HepG2 (cell line): ENCODE data around the gene MAPK14. TPM values are rescaled to one million over a fixed set of nuclear protein-coding genes. Genes with fewer than 3 reads are reported as not detected.

Experiments
- ATAC-seq: fragments of 200-7000 bp; cut with Tn5 transposase; 3 replicates; pipeline ENCODE4 v1.9.1; 2020; ENCODE audit warnings: mild to moderate bottlenecking, moderate library complexity
- BruUV-seq: library from RNA; stranded (reverse); fragments of 400-500 nt; replicated peaks from 2 replicates; lab custom pipeline; 2021; lab: Mats Ljungman, UMichigan
- CTCF ChIA-PET: fragments of 300-600 bp; formaldehyde crosslinking; extraction: SDS; loops from one replicate; lab custom pipeline; 2021; ENCODE audit warnings: low total read pairs, inconsistent platforms, low intra/inter-chr PET ratio; lab: Yijun Ruan, JAX
- POLR2A ChIA-PET: fragments of 350-600 bp; sonication (Branson Sonifier 250); formaldehyde crosslinking; loops from one replicate; lab custom pipeline; 2020; ENCODE audit warnings: antibody characterized with exemption, inconsistent platforms; lab: Yijun Ruan, JAX
- DNase-seq: peaks from one replicate; pipeline ENCODE4 v3.0.0-alpha.2; 2015; ENCODE audit warnings: low spot score
- FAIRE-seq: peaks from 3 replicates; lab custom pipeline; 2011; peaks lifted over from hg19 to GRCh38; lab: Jason Lieb, UNC
- H2AFZ ChIP-seq: one replicate; pipeline ENCODE4 v1.6.1; 2011; ENCODE audit warnings: low read length, inconsistent platforms
- H3K27ac ChIP-seq: fragments of 300-600 bp; 3 replicates; pipeline ENCODE4 v1.8.0; 2011; ENCODE audit warnings: mixed run types, mild to moderate bottlenecking, mixed read lengths, low read length, inconsistent platforms; ENCODE audit not compliant: insufficient read depth; ENCODE audit errors: extremely low read length
- H3K27me3 ChIP-seq, 2 experiments: fragments of 200-600 bp in 1 of 2; 2 replicates in 1 of 2; 3 replicates in 1 of 2; pipeline versions ENCODE4 v1.6.0 to v1.8.0; 2011; ENCODE audit warnings: low read length in 2 of 2, mild to moderate bottlenecking in 2 of 2, moderate library complexity in 2 of 2, inconsistent platforms in 1 of 2; ENCODE audit not compliant: insufficient read depth in 2 of 2, control insufficient read depth in 1 of 2
- H3K36me3 ChIP-seq, 2 experiments: fragments of 200-600 bp in 1 of 2; replicated peaks in 1 of 2; 2 replicates in 1 of 2; 3 replicates in 1 of 2; pipeline versions ENCODE4 v1.5.1 to v1.8.0; 2011; ENCODE audit warnings: low read length in 2 of 2, inconsistent platforms in 1 of 2; ENCODE audit not compliant: insufficient read depth in 2 of 2, control insufficient read depth in 1 of 2
- H3K4me1 ChIP-seq: 2 replicates; pipeline ENCODE4 v1.5.1; 2012; ENCODE audit warnings: low read length, inconsistent platforms; ENCODE audit not compliant: insufficient read depth
- H3K4me2 ChIP-seq: 2 replicates; pipeline ENCODE4 v1.6.0; 2011; ENCODE audit warnings: low read depth, low read length, inconsistent platforms
- H3K4me3 ChIP-seq, 3 experiments: fragments of 200-600 bp in 1 of 3; sonication (generic), shearing (Covaris generic) in 1 of 3; replicated peaks in 1 of 3; 2 replicates each; pipeline ENCODE4 v1.5.1; 2011 to 2016; ENCODE audit warnings: low read length in 3 of 3, inconsistent platforms in 2 of 3, low read depth in 2 of 3, mild to moderate bottlenecking in 2 of 3, control low read depth in 1 of 3, mixed read lengths in 1 of 3; ENCODE audit not compliant: insufficient read depth in 1 of 3
- H3K79me2 ChIP-seq: one replicate; pipeline ENCODE4 v1.6.1; 2011; ENCODE audit warnings: low read length, inconsistent platforms; ENCODE audit not compliant: insufficient read depth
- H3K9ac ChIP-seq: 2 replicates; pipeline ENCODE4 v1.6.0; 2011; ENCODE audit warnings: mild to moderate bottlenecking, low read depth, low read length, inconsistent platforms; ENCODE audit not compliant: insufficient read depth
- H3K9me3 ChIP-seq: 2 replicates; pipeline ENCODE4 v1.5.1; 2012; ENCODE audit warnings: mild to moderate bottlenecking, low read length
- H4K20me1 ChIP-seq: 2 replicates; pipeline ENCODE4 v1.6.0; 2011; ENCODE audit warnings: inconsistent platforms, mild to moderate bottlenecking, low read length, moderate library complexity; ENCODE audit not compliant: insufficient read depth
- JARID2 ChIP-seq: sonication (generic); formaldehyde crosslinking; IDR thresholded peaks from 2 replicates; pipeline ENCODE4 v1.8.1; 2023; ENCODE audit warnings: missing genetic modification reagents, inconsistent platforms; ENCODE audit not compliant: insufficient replicate concordance
- RFX1 ChIP-seq: fragments of 450-650 bp; IDR thresholded peaks from 2 replicates; pipeline ENCODE4 v1.6.1; 2017
- WGBS: methylation state at CpG from one replicate; pipeline ENCODE4 v1.1.6; 2017; ENCODE audit warnings: low lambda C conversion rate; 5-methylcytosine and 5-hydroxymethylcytosine counted together
- in situ Hi-C: cut with HindIII; loops from 2 replicates; pipeline ENCODE4 v1.10.0; 2017; ENCODE audit warnings: low pct_unique_long_range_greater_than_20kb; ENCODE audit not compliant: extremely low pct_ligation_motif_present
- intact Hi-C: fragments of 100-400 bp; cut with micrococcal nuclease; formaldehyde crosslinking; loops from one replicate; pipeline ENCODE4 v1.10.0; 2022; ENCODE audit not compliant: unreplicated experiment
- polyA plus RNA-seq, 8 experiments: library from polyadenylated mRNA; depleted of rRNA in 3 of 8; stranded (reverse) in 7 of 8; unstranded in 1 of 8; fragments of >200 nt; fragmentation: Illumina TruSeq in 4 of 8; extraction: Trizol in 4 of 8; gene quantifications; 2 replicates each; pipeline versions ENCODE4 v1.2.1 to v1.2.3, GENCODE V29; 2011 to 2016; ENCODE audit warnings: low read depth in 4 of 8, missing spikeins in 1 of 8, mixed read lengths in 1 of 8; ENCODE audit not compliant: insufficient read depth in 1 of 8
- total RNA-seq, 5 experiments: library from RNA; depleted of rRNA; stranded (reverse); fragments of >200 nt; fragmentation: Illumina TruSeq; extraction: Trizol; gene quantifications; 2 replicates each; pipeline ENCODE4 v1.2.3, GENCODE V29; 2016; ENCODE audit warnings: low read depth in 1 of 5
- TF ChIP-seq, protein P1 (sequence below): sonication (generic); formaldehyde crosslinking; IDR thresholded peaks from 2 replicates; pipeline ENCODE4 v1.4.0; 2020; ENCODE audit warnings: low read depth, missing genetic modification reagents
- TF ChIP-seq, protein P2 (sequence below): sonication (generic); formaldehyde crosslinking; IDR thresholded peaks from 2 replicates; pipeline ENCODE4 v1.9.0; 2022; ENCODE audit warnings: low read depth, missing genetic modification reagents

MAPK14 gene
- total and polyA plus RNA-seq, 2 of the 13 experiments (the other 11 are each of a cell fraction or from before 2014, with no cell fraction given) = 66.3 to 67.3 TPM

DNA sequence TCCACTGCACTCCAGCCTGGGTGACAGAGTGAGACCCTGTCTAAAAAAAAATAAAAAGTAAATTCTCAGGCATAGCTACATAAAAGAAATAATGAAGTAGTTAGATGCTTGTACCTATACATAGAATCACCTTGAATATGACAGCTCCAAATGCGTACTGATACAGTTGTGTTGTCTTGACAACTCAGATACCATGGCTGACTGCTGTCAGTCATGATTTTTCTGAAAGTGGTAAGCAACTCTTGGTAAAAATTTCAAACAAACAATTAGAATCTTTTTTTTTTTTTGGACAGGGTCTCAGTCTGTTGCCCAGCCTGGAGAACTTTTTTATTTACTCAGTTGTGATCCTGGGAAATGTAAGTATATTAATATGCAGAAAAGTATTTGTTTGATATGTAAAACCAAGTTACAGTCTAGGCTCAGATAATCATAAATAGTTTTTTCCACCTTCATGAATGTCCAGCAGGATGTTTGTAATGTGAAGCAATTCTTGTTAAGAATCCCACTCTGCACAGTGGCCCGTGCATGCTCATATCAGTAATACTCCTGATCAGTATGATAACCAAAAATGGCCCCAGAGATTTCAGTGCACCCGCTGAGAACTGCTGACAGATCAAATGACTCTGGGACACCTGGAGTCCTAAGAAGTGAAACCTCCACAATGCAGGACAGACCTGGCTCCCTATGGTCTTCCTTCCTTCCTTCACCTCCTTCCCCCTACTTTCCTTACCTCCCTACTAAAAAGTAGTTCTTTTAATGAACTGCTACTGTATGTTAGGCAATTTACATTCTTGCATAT lies 88.7 kb downstream of the MAPK14 start:
- WGBS = 98% methylated on average over 3 of the region's 3 CpGs
- no peak overlapping the region for H3K4me2 ChIP-seq
- in situ Hi-C loops = no loop called here
- peaks cover 17% of the 10 kb centered on the region for H3K4me1 ChIP-seq
- H2AFZ ChIP-seq = no peak overlapping the region
- no TSS peak for BruUV-seq
- H3K27me3 ChIP-seq = no peaks in the 10 kb centered on the region
- CTCF ChIA-PET = no interaction called here
- intact Hi-C loops = no loop called here
- H3K9ac ChIP-seq = no peak overlapping the region
- FAIRE-seq = no peak
- no peak overlapping the region for H3K27ac ChIP-seq
- H3K4me3 ChIP-seq = no peak overlapping the region
- no peaks in the 10 kb centered on the region for H3K9me3 ChIP-seq
- no peak for ATAC-seq
- TF ChIP-seq, protein P1, sequence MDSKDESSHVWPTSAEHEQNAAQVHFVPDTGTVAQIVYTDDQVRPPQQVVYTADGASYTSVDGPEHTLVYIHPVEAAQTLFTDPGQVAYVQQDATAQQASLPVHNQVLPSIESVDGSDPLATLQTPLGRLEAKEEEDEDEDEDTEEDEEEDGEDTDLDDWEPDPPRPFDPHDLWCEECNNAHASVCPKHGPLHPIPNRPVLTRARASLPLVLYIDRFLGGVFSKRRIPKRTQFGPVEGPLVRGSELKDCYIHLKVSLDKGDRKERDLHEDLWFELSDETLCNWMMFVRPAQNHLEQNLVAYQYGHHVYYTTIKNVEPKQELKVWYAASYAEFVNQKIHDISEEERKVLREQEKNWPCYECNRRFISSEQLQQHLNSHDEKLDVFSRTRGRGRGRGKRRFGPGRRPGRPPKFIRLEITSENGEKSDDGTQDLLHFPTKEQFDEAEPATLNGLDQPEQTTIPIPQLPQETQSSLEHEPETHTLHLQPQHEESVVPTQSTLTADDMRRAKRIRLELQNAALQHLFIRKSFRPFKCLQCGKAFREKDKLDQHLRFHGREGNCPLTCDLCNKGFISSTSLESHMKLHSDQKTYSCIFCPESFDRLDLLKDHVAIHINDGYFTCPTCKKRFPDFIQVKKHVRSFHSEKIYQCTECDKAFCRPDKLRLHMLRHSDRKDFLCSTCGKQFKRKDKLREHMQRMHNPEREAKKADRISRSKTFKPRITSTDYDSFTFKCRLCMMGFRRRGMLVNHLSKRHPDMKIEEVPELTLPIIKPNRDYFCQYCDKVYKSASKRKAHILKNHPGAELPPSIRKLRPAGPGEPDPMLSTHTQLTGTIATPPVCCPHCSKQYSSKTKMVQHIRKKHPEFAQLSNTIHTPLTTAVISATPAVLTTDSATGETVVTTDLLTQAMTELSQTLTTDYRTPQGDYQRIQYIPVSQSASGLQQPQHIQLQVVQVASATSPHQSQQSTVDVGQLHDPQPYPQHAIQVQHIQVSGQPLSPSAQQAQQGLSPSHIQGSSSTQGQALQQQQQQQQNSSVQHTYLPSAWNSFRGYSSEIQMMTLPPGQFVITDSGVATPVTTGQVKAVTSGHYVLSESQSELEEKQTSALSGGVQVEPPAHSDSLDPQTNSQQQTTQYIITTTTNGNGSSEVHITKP = no peak
- TF ChIP-seq, protein P2, sequence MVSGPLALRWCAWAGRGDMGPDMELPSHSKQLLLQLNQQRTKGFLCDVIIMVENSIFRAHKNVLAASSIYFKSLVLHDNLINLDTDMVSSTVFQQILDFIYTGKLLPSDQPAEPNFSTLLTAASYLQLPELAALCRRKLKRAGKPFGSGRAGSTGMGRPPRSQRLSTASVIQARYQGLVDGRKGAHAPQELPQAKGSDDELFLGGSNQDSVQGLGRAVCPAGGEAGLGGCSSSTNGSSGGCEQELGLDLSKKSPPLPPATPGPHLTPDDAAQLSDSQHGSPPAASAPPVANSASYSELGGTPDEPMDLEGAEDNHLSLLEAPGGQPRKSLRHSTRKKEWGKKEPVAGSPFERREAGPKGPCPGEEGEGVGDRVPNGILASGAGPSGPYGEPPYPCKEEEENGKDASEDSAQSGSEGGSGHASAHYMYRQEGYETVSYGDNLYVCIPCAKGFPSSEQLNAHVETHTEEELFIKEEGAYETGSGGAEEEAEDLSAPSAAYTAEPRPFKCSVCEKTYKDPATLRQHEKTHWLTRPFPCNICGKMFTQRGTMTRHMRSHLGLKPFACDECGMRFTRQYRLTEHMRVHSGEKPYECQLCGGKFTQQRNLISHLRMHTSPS (CRISPR knock-in tag) = no peak
- TF ChIP-seq JARID2 (CRISPR knock-in tag) (no peak), RFX1 (no peak)
- no peaks in the 10 kb centered on the region for H4K20me1 ChIP-seq
- H3K79me2 ChIP-seq = no peaks in the 10 kb centered on the region
- H3K36me3 ChIP-seq = peaks cover 2 to 4% of the 10 kb centered on the region in 2 experiments; a peak in 3 of 5 replicates
- DNase-seq = no peak
- POLR2A ChIA-PET = no interaction called here
